NCI-H2196 (cell line): ENCODE results near the gene CIROP.
A peak's percentile ranks its signal among the peaks of the same experiment; 100 is the strongest.
"Not testable (repeated sequence)": the region's sequence is repeated elsewhere in the genome, so short reads cannot be mapped to it uniquely, and the experiment has no call there.

ENCODE experiments used
- DNase-seq: peaks from one replicate; lab custom pipeline; 2025; ENCODE audit not compliant: unreplicated experiment; lab: John Stamatoyannopoulos, UW

CIROP gene

DNA sequence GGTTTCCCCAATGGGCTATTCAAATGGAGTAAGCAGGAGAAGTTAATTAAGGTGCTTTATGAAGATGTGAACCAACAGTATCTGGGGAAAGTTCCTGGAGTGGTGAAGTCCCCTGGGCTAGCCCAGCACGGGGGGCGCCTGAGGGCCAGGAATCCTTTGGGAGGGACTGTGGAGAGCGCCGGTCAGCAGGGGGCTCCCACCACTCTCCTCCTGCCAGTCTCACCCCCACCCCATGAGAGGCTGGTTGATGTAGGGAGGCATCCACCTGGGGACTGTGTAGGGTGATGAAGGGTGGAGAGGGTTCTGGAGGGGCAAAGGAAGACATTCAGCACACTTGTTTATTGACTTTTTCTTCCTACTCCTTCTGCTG, 9.9 kb upstream of the CIROP start:
- no peak for DNase-seq

DNA sequence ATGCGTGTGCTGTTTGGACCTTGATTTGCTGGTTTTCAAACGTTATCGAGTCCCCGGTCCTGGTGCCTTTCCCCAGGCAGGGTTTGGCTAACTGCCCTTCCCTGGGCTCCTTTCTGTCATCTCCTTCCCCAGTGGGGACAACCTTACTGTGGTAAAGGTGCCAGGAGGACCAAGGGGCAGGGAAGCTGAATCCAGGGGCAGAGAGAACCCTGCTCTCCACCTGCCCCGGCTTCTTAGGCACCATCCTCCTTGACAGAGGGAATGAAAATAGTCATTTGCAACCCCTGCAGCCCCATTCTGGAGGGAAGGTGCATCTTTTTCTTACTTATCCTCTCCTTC, 9.3 kb upstream of the CIROP start:
- DNase-seq: no peak

DNA sequence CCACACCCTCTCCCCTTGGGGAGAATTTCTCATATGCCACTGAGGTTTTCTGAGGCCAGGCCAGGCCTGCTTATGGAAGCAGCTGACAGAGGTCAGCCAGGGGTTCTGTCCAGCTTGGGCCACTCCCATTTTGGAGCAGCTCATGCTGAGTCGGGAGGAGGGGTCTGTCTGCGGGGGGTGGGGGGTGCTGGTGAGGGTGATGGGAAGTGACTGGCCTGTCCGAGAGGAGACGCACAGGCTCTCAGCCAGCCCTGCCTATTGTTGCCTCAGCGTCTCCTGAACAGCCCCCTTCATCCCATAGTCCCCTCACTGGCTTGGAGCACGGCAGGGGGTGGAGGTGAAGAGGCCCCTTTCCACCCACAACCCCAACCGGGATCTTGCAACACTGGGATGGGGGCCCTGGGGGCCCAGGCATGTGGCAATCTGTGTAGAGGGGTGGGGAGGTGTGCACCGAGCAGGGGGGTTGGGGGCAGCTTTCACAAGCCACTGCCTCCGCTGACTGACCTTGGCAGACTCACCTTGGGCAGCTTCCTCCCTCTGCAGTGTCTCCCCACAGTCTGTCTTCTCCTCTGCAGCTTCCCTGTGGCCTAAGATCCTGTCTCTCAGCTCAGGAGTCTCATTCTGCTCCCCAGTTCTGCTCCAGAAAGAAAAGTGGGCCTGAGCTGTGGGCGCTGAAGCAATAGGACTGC, 8.8 kb upstream of the CIROP start:
- no peak for DNase-seq

DNA sequence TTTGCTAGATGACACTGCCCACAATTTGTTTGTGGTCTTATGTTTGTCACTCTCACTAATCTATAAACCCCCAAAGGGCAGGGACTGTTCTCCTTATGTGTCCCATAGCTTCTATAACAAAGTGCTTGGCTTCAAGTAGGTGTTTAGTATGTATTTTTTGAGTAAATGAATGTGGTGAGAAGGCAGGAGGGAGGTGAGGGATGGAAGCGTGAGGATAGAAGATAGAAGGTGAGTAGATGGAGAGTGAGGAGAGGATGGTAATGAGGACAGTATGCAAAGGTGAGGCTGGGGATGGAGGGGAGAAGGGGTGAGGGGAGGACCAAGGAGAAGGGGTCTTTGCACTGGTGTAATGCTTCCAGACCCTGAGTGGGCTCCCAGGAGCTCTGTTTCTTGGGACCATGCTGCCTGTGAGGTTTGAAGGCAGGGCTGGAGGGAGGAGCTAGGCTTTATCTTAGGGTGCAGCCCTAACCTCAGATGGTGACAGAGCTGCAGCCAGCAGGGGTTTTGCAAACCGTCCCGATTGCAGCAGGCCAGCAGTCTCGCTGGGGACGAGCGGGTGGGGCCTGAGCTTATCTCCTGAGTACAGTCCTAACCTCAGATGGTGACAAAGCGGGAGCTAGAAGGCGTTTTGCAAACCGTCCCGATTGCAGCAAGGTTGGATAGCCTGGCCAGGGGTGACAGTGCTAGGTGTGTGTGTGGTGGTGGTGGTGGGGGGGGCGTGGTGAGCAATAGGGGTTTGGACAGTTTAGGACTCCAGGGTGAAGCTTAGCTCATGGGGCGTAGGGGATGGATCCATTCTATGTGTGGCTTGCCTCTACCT, 7.8 kb upstream of the CIROP start:
- DNase-seq: no peak

DNA sequence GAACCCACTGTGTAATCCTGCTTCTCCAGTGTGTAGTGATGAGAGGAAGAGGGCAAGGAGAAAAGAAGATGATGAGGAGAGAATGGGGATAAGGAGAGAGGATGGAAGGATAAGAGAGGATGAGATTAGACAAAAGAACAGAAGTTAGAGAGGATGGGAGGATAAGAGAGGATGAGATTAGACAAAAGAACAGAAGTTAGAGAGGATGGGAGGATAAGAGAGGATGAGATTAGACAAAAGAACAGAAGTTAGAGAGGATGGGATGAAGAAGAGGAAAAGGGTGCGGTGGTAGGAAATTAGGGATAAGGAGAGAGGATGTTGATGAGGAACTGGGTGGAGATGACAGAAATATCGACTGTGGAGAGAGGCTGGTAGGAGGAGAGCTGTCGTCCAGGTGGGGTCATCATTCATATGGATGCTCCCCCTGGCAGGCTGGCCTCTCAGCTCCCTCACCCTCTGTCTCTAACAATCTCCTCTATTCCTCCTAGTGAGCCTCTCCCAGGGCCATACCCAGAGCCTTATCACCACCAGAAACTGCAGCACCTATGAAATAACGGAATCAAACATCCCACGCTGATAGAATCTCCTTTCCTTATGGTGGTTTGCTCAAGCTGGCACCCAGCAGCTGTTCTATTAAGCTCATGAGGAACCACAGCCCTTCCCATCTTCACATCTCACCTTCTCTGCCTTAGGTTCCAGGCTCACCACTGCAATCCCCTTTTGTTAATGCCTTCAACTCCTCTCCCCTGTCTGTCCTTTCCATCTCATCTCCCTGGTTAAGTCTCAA, 6.0 kb upstream of the CIROP start:
- DNase-seq: no peak

DNA sequence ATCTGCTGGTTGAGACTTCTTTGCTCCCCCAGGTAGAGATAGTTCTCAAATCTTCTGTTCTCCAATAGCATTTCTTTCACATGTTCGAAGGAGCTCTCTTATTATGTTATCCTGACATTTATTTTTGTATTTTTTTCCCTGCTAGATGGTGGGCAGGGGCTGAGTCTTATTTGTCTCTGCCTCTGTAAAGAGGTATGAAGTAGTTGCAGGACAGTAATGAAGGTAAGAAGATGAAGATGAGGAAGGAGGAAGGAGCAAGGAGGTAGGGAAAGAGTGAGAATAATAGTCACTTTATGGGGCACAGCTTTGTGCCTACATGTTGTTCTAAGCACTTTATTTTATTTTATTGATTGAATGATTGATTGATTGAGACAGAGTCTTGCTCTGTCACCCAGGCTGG, 5.0 kb upstream of the CIROP start:
- DNase-seq: no peak

DNA sequence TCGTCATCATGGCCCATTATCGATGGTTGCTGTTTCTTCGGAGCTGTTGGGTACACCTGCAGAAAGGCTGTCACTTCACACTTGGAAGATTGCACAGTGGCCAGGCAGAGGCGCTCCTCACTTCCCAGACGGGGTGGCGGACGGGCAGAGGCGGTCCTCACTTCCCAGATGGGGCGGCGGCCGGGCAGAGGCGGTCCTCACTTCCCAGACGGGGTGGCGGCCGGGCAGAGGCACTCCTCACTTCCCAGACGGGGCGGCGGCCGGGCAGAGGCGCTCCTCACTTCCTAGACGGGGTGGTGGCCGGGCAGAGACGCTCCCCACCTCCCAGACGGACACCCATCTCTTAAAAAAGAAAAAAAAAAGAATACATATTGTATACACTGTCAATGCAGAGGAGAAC, 3.4 kb upstream of the CIROP start:
- not testable (repeated sequence) for DNase-seq

DNA sequence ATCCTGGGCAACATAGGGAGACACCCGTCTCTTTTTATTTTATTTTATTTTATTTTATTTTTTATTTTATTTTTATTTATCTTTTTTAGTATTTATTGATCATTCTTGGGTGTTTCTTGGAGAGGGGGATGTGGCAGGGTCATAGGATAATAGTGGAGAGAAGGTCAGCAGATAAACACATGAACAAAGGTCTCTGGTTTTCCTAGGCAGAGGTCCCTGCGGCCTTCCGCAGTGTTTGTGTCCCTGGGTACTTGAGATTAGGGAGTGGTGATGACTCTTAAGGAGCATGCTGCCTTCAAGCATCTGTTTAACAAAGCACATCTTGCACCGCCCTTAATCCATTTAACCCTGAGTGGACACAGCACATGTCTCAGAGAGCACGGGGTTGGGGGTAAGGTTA, 2.8 kb upstream of the CIROP start:
- not testable (repeated sequence) for DNase-seq

DNA sequence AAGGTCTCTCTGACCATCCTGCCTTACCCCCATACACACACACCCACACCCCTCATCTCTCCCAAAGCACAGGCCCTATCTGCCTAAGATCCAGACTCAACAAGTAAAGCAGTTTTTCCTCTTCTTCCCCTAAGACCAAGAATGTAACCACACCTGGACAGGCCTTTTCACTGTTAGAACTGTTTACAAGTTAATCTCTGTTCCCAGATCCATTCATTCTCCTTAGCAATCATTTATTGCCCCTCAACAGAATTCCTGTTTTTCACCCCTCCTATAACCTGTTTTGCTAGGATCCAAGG, 1.9 kb upstream of the CIROP start:
- no peak for DNase-seq

DNA sequence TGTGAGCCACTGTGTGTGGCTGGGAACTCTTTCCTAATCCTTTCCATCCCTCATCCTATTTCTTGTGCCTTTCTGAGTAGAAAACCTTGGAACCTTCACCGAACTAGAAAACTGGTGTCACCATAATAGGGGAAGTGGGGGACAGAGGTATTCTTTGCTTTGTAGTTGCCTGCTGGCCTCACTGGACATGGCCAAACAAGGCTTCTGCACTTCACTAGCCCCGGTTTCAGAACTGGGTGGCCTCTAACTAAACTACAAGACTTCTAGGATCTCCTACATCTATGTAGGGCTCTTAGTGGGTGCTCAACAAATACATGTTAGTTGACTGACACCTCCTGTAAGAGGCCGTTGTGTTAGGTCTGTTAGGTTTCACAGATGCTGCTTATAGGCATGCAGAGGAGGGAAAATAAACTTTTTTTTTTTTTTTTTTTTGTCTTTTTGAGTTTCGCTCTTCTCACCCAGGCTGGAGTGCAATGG, 597 bp upstream of the CIROP start:
- DNase-seq: no peak

DNA sequence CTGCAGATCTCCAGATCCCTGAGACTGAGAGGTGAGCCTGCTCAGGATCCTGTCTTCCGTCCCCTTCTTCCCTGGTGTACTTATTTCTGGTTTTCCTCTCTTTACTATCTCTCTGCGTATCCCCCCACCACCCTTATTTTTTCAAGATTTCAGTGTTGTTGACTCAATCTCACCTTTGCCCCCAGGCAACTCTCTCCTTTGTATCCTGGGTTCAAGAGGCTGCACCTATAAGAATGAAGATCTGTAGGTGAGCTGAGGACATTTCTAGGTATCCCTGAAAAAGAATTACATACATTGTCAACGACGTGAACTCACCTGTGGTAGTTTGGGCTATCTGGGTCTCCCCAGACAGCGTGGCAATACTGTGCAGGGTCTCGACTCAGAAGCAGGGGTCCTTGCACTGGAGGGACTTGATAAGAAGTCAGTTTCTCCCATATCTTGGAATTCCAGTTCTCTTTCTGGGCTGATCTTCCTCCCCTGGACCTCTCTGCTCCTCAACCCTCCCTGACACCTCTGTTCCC, 659 bp downstream of the CIROP start:
- DNase-seq: no peak

DNA sequence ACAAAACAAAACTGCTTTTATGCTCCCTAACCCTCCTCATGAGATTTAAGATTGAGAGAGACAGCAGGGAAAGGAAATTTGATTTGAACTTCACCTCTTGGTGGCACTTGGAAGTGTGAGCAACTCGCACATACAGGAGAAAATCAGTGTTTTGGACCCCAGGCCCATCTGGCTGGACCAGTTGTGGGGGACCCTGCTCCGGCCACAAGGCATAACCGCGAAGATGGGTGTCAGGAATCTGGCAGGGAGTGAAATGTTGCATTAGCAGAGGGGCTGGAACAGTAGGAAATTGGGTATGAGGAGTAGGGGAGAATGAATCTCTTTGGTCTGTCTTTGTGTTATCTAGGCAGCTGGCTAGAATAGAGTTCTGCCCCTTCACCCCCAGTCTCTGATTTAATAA, 1.2 kb downstream of the CIROP start:
- DNase-seq: no peak

DNA sequence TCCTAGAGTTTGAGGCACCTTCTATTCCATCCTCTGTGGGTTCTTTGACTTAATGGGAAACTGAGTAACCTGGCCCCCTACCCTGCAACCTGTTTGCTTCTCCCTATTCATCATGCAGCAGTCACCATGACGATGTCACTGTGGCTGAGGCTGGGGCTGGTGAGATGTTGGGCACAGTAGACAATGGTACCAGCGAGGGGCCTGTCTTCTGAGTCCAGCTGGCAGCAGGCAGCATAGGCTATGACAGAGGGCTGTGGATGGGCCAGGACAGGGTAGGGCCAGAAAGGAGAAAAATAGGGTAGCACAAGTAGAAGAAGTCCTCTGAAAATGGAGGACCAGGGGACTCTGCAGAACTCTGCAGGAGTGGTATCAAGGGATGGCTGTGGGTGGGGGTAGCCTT, 2.0 kb downstream of the CIROP start:
- DNase-seq: no peak

DNA sequence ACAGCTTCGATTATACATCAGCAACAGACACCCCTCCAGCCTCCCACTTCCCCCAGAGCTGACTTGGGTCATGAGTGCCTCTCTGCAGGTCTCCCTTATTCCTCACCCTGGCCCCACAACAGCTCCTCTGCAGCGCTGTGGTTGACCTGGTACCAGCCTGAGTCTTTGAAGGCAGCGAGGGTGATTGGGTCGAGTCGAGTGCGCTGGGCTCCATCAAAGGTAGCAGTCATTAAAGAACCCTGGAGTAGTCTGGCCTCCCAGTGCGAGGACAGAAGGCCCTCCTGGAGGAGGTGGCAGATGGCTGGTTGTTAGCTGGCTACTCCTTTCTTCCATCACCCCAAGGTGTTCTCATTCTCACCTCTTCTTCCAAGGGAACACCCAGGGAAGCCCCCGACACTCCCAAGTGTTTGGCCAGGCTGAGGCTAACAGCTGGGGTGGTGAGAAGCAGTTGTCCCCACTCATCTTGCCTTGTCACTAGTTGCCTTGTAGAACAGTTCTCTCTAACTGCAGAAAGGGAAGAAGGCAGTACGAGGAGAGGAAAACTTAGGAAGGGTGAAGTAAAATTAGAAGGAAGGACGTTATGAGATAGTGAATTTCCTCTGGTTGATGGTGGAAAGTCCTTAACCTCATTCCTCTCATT, 2.7 kb downstream of the CIROP start:
- no peak for DNase-seq

DNA sequence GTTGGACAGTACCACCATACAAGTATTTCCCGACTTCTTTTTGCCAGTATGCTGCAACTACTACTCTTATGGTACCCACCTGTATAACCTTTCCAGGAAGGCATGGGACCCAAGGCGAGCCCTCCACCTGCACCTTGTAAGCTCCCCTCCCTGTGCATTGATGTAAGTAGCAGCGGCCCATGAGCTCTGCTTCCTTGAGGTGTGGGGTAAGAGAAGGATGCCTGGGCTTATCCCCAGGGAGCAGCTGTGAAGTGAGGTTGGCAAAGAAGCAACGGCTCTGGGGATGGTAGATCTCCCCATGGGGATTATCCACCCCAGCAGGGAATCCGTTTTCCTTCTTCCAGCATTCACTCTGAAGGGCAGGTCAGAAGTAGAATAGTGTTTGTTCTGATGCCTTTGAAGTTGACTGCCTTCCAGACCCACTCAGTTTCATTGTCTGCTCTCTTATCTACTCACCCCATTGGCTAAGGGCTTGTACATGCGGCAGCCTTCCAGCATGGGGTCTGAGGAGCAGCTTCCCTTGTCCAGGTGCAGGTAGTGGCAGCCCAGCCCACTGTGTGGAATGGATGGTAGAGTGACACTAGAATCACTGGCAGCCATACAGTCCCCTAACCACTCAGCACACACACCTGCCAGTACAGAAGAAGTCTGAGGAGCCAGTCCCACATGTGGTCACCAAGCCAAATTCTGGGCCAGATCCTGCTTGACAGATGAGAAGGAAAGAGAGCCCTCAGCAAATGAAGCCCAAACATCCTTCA, 3.4 kb downstream of the CIROP start:
- DNase-seq: peak; percentile 70

DNA sequence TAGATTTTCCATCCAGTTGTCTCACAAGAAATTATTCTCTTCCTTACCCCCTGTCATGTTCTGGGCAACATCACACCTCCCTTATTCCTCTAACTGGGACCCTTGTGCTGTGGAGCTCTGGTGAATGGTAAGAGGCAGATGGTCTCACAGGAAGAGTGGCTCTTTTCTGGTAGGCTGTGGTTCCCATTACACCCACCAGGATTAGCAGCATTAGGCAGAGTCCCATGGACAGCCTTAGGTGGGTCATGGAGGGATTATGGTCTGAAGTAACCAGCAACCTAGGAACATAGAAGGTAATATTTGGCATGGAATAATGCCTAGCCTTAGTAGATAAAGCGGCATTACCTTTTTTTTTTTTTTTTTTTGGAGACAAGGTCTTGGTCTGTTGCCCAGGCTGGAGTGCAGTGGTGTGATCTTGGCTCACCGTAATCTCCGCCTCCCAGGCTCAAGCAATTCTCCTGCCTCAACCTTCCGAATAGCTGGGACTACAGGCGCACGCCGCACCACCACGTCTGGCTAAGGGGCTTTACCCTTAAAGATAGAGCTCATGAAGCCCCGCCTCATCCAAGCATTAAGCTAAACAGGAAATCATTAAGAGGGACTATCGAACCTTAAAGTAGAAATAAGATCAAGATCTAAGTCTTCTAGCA, 5.5 kb downstream of the CIROP start:
- DNase-seq: no peak

DNA sequence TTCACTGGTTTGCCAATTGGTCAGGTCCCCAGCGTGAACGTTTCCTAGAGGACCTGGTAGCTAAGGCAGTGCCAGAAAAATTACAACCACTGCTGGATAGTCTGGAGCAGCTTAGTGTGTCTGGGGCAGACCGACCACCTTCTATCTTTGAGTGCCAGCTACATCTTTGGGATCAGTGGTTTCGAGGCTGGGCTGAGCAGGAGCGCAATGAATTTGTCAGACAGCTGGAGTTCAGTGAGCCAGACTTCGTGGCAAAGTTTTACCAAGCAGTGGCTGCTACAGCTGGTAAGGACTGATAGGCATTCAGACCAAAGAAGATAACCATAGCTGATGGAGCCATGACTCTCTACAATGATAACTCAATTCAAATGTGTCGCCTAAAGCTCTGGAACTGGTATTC, 7.0 kb downstream of the CIROP start:
- DNase-seq: no peak

DNA sequence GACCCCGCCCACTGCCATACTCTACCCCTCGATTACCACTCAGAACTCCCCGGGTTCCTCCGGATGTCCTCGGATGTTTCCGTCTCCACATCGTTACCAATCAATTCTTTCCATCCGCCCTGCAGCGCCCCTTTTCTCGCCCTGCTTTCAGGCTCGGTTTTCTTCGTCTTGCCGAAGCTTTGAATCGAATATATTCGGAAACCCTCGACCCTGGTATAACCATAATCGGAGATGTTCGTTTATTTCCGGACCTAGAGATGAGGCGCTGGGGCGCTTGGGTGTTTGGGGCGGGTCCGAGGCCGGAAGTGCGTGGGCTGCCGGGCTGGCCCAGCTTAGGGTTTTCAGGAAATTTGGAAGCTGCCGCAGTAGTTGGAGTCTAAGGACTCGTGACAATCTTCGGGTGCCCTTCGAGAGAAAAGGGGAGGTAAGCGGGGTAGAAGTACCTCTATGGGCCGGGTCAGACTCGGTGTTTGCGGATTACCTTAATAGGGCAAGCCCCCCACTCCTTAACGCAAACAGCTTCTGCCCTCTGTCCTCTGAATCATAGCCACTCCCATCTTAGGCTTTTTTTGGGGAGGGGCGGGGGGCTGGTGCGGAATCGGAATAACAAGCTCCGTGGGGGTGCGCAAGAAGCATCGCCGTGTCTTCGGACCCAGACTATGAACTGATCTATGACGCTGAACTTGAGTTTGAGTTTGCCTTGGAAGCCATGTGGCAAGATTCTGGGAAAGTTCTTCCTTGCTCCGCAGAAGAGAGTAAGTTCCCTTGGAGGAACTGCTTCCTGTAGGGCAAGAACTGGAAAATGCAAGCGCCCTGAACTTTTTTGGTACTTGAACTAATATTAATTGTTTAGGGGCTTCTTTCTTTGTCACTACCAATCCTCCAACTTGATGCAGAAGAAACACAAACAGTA, 9.3 kb downstream of the CIROP start, which contains the start of gene C14orf119:
C14orf119 (plus strand) TSS at position 310 of the 913 bp plus-strand sequence. CDS start 2,154 bp downstream, outside the sequence.
- no peak for DNase-seq

DNA sequence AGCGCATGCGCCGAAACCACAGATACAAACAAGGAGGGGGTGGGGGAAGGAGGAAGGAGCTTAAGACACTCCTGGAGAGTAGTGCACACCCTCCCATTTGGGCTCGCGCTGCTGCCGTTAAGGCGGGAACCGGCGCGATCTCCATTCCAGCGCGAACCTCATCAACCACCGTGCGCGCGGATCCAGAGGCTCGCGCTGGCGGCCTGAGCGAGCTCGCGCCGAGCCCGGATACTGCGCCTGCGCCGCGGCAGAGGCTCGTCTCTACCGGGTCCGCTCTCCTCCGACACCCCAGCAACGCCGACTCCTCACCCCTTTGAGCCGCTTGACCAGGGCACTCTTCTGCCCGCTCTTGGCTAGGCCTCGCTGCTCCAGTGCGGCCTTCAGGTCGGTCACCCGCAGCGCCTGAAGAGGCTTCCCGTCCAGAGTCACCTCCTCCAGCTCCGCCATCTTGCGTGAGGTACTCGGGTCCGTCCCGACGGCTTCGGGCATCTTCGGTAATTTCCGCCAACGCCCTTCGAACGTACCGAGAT, 10.1 kb downstream of the CIROP start, which contains the start of gene ACIN1:
ACIN1 (minus strand) TSS at position 471 of the 530 bp plus-strand sequence; CDS start at position 447, 24 bp downstream.
- DNase-seq: no peak
